GM23338 (cell line): ENCODE results near the gene POLR2B. TPM values are rescaled to one million over a fixed set of nuclear protein-coding genes. Genes with fewer than 3 reads are reported as not detected.

Experiments used
- ATAC-seq: fragments of 200-7000 bp; cut with Tn5 transposase; 3 replicates; pipeline ENCODE4 v1.9.1; 2020
- DNase-seq: peaks from one replicate; pipeline ENCODE4 v3.0.0-alpha.2; 2015; ENCODE audit warnings: low spot score
- H2AFZ ChIP-seq: fragments of 200-600 bp; sonication (generic); 2 replicates; pipeline ENCODE4 v1.8.0; 2016; ENCODE audit warnings: antibody characterized with exemption, mild to moderate bottlenecking, moderate library complexity
- H3F3A ChIP-seq: fragments of 200-600 bp; sonication (generic); replicated peaks from 2 replicates; pipeline ENCODE4 v1.8.0; 2017; ENCODE audit warnings: antibody characterized with exemption, mixed run types, low read depth
- H3K27ac ChIP-seq: fragments of 200-600 bp; sonication (generic); 2 replicates; pipeline ENCODE4 v1.6.1; 2016; ENCODE audit warnings: low read depth
- H3K27me3 ChIP-seq: fragments of 200-600 bp; sonication (generic); 2 replicates; pipeline ENCODE4 v1.8.0; 2016; ENCODE audit warnings: mild to moderate bottlenecking, mixed run types, moderate library complexity; ENCODE audit not compliant: insufficient read depth
- H3K36me3 ChIP-seq: fragments of 200-600 bp; sonication (generic); 2 replicates; pipeline ENCODE4 v1.8.0; 2016; ENCODE audit warnings: mild to moderate bottlenecking; ENCODE audit not compliant: insufficient read depth
- H3K4me1 ChIP-seq: fragments of 200-600 bp; sonication (generic); 2 replicates; pipeline ENCODE4 v1.8.0; 2016; ENCODE audit warnings: mild to moderate bottlenecking, moderate library complexity; ENCODE audit not compliant: insufficient read depth
- H3K4me2 ChIP-seq: fragments of 200-600 bp; sonication (generic); 2 replicates; pipeline ENCODE4 v1.7.1; 2017; ENCODE audit warnings: mixed run types
- H3K4me3 ChIP-seq: fragments of 200-600 bp; sonication (generic); 2 replicates; pipeline ENCODE4 v1.6.1; 2016; ENCODE audit warnings: mixed run types
- H3K79me2 ChIP-seq: fragments of 200-600 bp; sonication (generic); replicated peaks from 2 replicates; pipeline ENCODE4 v1.8.0; 2017; ENCODE audit warnings: mild to moderate bottlenecking; ENCODE audit not compliant: insufficient read depth
- H3K9me2 ChIP-seq: fragments of 200-600 bp; sonication (generic); 2 replicates; pipeline ENCODE4 v1.8.0; 2017; ENCODE audit not compliant: insufficient read depth
- H4K20me1 ChIP-seq: fragments of 200-600 bp; sonication (generic); replicated peaks from 2 replicates; pipeline ENCODE4 v1.8.0; 2017; ENCODE audit warnings: mild to moderate bottlenecking; ENCODE audit not compliant: insufficient read depth
- H3K27ac Mint-ChIP-seq: 2 replicates; pipeline ENCODE4 v1.8.0; 2020; ENCODE audit warnings: inconsistent platforms, mild to moderate bottlenecking, moderate library complexity, mixed read lengths
- H3K27me3 Mint-ChIP-seq: 3 replicates; pipeline ENCODE4 v1.8.0; 2022; ENCODE audit warnings: low read depth, mild to moderate bottlenecking, moderate library complexity, mixed read lengths, inconsistent platforms; ENCODE audit not compliant: insufficient read depth, poor library complexity
- H3K36me3 Mint-ChIP-seq: 3 replicates; pipeline ENCODE4 v1.8.0; 2021; ENCODE audit warnings: low read depth, mild to moderate bottlenecking, inconsistent platforms, moderate library complexity, mixed read lengths
- H3K4me1 Mint-ChIP-seq: 3 replicates; pipeline ENCODE4 v1.8.0; 2020; ENCODE audit warnings: mild to moderate bottlenecking, inconsistent platforms, mixed read lengths
- H3K4me3 Mint-ChIP-seq: 3 replicates; pipeline ENCODE4 v1.8.0; 2021; ENCODE audit warnings: moderate library complexity, mild to moderate bottlenecking, inconsistent platforms, mixed read lengths
- H3K9me3 Mint-ChIP-seq: 3 replicates; pipeline ENCODE4 v1.8.0; 2020; ENCODE audit warnings: moderate library complexity, mild to moderate bottlenecking, inconsistent platforms, mixed read lengths
- EZH2 ChIP-seq: fragments of 200-600 bp; sonication (generic); IDR thresholded peaks from one replicate; pipeline ENCODE4 v1.8.0; 2017; ENCODE audit warnings: antibody characterized with exemption, mild to moderate bottlenecking, low read depth; ENCODE audit not compliant: unreplicated experiment
- EZH2phosphoT487 ChIP-seq: fragments of 200-600 bp; sonication (generic); IDR thresholded peaks from one replicate; pipeline ENCODE4 v1.8.1; 2018; ENCODE audit warnings: antibody characterized with exemption; ENCODE audit not compliant: unreplicated experiment
- JUNB ChIP-seq: IDR thresholded peaks from one replicate; pipeline ENCODE4 v1.6.1; 2016; ENCODE audit warnings: antibody characterized with exemption; ENCODE audit not compliant: unreplicated experiment
- POLR2AphosphoS5 ChIP-seq: IDR thresholded peaks from 2 replicates; pipeline ENCODE4 v1.6.1; 2016; ENCODE audit warnings: antibody characterized with exemption, low read depth
- STAT1 ChIP-seq: IDR thresholded peaks from one replicate; pipeline ENCODE4 v1.6.1; 2016; ENCODE audit warnings: antibody characterized with exemption; ENCODE audit not compliant: unreplicated experiment
- ZNF462 ChIP-seq: fragments of 250-450 bp; sonication (Bioruptor Pico); IDR thresholded peaks from 2 replicates; pipeline ENCODE4 v1.5.0; 2020; ENCODE audit warnings: mild to moderate bottlenecking, moderate library complexity
- polyA plus RNA-seq: library from polyadenylated mRNA; unstranded; fragments of >200 nt; fragmentation: Nextera tagmentation; extraction: Ambion mirVana; gene quantifications from 2 replicates; pipeline ENCODE4 v1.2.1, GENCODE V29; 2016
- total RNA-seq: library from RNA; depleted of rRNA; stranded (reverse); fragments of >200 nt; shearing (Covaris generic); gene quantifications from 2 replicates; pipeline ENCODE4 v1.2.3, GENCODE V29; 2014
- TF ChIP-seq, protein P1 (sequence below): IDR thresholded peaks from 2 replicates; pipeline ENCODE4 v1.6.1; 2016; ENCODE audit warnings: antibody characterized with exemption

The POLR2B gene
- total and polyA plus RNA-seq, 2 experiments from 2014 or later, result 56.5 to 165 TPM

- TF ChIP-seq ZNF462 (no peak), EZH2 (no peak), POLR2AphosphoS5 (no peak)
Observed at GRCh38 chr4:56930638-56931037, 48.1 kb upstream of the POLR2B start (continued).

DNA sequence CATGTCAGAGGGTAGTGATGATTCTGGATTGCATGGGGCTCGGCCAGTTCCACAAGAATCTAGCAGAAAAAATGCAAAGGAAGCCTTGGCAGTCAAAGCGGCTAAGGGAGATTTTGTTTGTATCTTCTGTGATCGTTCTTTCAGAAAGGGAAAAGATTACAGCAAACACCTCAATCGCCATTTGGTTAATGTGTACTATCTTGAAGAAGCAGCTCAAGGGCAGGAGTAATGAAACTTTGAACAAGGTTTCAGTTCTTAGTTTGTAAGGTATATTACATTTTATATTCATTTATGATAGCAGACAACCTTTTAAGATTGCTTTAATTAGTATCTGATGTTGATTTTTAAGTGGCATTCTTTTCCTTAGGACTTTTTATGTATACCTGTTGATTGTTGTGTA, 46.8 kb upstream of the POLR2B start:
- Histone ChIP-seq H3K4me1 (no peaks in the 10 kb centered on the region), H3F3A (no peaks in the 10 kb centered on the region), H3K4me2 (no peak overlapping the region), H3K27me3 (no peaks in the 10 kb centered on the region), H3K36me3 (peaks cover 5% of the 10 kb centered on the region; the same call in 1 of the 2 replicates), H2AFZ (no peak overlapping the region), H3K4me3 (no peak overlapping the region), H3K9me2 (no peaks in the 10 kb centered on the region), H3K27ac (no peak overlapping the region), H3K79me2 (peaks cover 14% of the 10 kb centered on the region), H4K20me1 (peaks cover 7% of the 10 kb centered on the region)
- H3K36me3 Mint-ChIP-seq, result peaks cover 42% of the 10 kb centered on the region
- H3K9me3 Mint-ChIP-seq, result no peaks in the 10 kb centered on the region; the same call in 2 of the 3 replicates
- no peak overlapping the region for H3K27ac Mint-ChIP-seq
- no peak for ATAC-seq
- no peak for DNase-seq
- H3K4me3 Mint-ChIP-seq, result no peak overlapping the region
- H3K27me3 Mint-ChIP-seq, result peaks cover 3% of the 10 kb centered on the region
- H3K4me1 Mint-ChIP-seq, result no peaks in the 10 kb centered on the region
- TF ChIP-seq STAT1 (no peak), POLR2AphosphoS5 (no peak), ZNF462 (no peak), JUNB (no peak), EZH2phosphoT487 (no peak), EZH2 (no peak)
- TF ChIP-seq, protein P1, sequence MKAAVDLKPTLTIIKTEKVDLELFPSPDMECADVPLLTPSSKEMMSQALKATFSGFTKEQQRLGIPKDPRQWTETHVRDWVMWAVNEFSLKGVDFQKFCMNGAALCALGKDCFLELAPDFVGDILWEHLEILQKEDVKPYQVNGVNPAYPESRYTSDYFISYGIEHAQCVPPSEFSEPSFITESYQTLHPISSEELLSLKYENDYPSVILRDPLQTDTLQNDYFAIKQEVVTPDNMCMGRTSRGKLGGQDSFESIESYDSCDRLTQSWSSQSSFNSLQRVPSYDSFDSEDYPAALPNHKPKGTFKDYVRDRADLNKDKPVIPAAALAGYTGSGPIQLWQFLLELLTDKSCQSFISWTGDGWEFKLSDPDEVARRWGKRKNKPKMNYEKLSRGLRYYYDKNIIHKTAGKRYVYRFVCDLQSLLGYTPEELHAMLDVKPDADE, result no peak
